GM12873 (cell line): ENCODE results near the gene SEZ6.

Experiments
- CTCF ChIP-seq: IDR thresholded peaks from 2 replicates; pipeline ENCODE4 v1.5.1; 2012; ENCODE audit warnings: low read depth, mild to moderate bottlenecking, moderate library complexity, low read length, control low read depth; ENCODE audit not compliant: insufficient read depth; ENCODE audit errors: missing control alignments

SEZ6 gene

GRCh38 chr17:28969706-28970393 is 36.0 kb downstream of the SEZ6 start:
- no peak for TF ChIP-seq CTCF

- TF ChIP-seq CTCF, result no peak
These were observed 36.9 kb downstream of the SEZ6 start for GRCh38 chr17:28968914-28969295.

DNA sequence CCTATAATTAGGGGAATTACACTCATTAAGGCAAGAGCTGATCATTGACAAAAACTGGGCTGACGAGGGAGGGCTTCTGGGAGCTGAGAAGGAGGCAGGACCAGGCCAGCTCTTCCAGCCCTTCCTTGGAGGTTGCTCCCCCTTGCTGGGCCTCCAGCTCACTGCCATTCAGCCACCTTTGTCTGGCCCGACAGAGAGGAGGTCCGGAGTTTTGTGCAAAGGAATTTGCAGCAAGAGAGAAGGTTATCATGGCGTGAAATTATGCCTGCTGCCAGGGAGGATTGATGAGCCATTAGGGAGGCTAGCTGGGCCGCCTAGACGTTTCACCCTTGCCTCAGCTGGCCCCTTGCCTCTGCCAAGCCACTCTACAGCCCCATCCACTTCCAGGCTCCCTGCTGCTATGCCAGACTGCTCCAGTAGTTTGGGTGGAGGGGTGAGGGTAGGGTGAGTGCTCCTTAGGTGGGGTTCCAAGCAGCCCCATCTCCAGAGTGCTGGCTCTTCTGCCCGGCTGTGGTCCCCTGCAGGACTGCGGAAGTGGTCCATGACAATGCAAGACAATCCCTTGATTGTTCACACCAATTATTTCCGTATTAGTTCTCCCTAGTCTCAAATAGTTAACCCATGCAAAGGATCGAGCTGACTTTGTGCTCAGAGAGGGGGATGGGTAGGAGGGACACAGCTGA is 37.5 kb downstream of the SEZ6 start:
- TF ChIP-seq CTCF, result no peak

GRCh38 chr17:28967221-28968135 is 38.4 kb downstream of the SEZ6 start:
- TF ChIP-seq CTCF, result no peak

GRCh38 chr17:28963841-28964240 is 42.0 kb downstream of the SEZ6 start:
- no peak for TF ChIP-seq CTCF

DNA sequence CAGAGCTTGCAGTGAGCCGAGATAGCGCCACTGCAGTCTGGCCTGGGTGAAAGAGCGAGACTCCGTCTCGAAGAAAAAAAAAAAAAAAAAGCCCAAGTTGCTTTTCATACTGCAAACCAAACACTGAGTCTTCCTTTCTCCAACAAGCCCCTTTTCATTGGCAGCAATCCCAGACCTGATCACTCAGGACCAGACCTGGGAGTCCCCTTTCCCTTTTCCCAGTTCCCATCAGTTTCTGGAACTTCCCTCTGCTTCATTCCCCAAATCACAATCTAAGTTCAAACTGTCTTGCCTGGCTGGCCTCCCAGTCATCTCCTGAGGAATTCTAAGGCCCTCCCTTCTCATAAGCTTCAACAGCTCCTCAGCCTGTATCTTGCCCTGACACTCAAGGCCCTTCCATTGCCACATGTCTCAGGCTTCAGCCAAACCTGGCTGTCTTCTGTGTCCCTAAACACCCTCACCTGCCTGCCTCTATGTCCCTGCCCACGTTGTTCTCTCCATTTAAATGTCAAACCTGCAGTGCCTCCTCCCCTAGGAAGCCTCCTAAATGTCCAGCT is 42.7 kb downstream of the SEZ6 start:
- no peak for TF ChIP-seq CTCF

GRCh38 chr17:28961391-28961790 is 44.4 kb downstream of the SEZ6 start:
- no peak for TF ChIP-seq CTCF
